Gastroesophageal sphincter (tissue), 3 donors: ENCODE measurements around the gene RNF152.

ENCODE experiments used
- CTCF ChIP-seq, 4 experiments: fragments of 200-600 bp in 2 of 4; fragments of 450-650 bp in 2 of 4; sonication (generic) in 1 of 4; IDR thresholded peaks; one replicate each; pipeline ENCODE4 v1.5.1; 2017 to 2019; ENCODE audit warnings: antibody characterized with exemption in 4 of 4, mild to moderate bottlenecking in 2 of 4, moderate library complexity in 2 of 4
- EP300 ChIP-seq: sonication (generic); formaldehyde crosslinking; IDR thresholded peaks from one replicate; pipeline ENCODE4 v1.6.1; 2017; ENCODE audit warnings: antibody characterized with exemption, mild to moderate bottlenecking
- POLR2A ChIP-seq, 2 donors: fragments of 450-650 bp; IDR thresholded peaks; one replicate each; pipeline ENCODE4 v1.6.1; 2017; ENCODE audit warnings: antibody characterized with exemption in 2 of 2, mild to moderate bottlenecking in 2 of 2, moderate library complexity in 1 of 2
- POLR2AphosphoS5 ChIP-seq: sonication (generic); formaldehyde crosslinking; IDR thresholded peaks from one replicate; pipeline ENCODE4 v1.6.1; 2017; ENCODE audit warnings: antibody characterized with exemption

- no peak for TF ChIP-seq CTCF (IDR thresholded peaks at IDR 0.05)
- TF ChIP-seq POLR2A (IDR thresholded peaks at IDR 0.05) = no peak
- TF ChIP-seq POLR2AphosphoS5 = no peak
- no peak for TF ChIP-seq EP300
Observed at GRCh38 chr18:61825386-61825785, 67.4 kb downstream of the RNF152 start.
